K562 (cell line): Measurements from ENCODE around the gene COBLL1.

Experiments
- EZH2 ChIP-seq: IDR thresholded peaks from 2 replicates; pipeline ENCODE4 v1.6.1; 2012; ENCODE audit warnings: low read depth, mild to moderate bottlenecking, inconsistent platforms, low read length, borderline replicate concordance
- GABPA ChIP-seq: fragments of 200-800 bp; sonication (Bioruptor generic); conservative IDR thresholded peaks from 2 replicates; pipeline ENCODE4 v1.6.1; 2016; ENCODE audit warnings: low read depth, missing genetic modification characterization, missing compliant biosample characterization
- MIER1 ChIP-seq: fragments of 450-650 bp; IDR thresholded peaks from 2 replicates; pipeline ENCODE4 v1.6.1; 2016; ENCODE audit warnings: antibody characterized with exemption, mild to moderate bottlenecking, low read depth
- NFXL1 ChIP-seq: fragments of 450-650 bp; formaldehyde crosslinking; IDR thresholded peaks from 2 replicates; pipeline ENCODE4 v1.4.0; 2021; ENCODE audit warnings: mild to moderate bottlenecking
- SAP30 ChIP-seq: fragments of 200-600 bp; sonication (generic); IDR thresholded peaks from 2 replicates; pipeline ENCODE4 v1.6.1; 2012; ENCODE audit warnings: borderline replicate concordance, low read depth, mild to moderate bottlenecking, moderate library complexity, low read length, control low read depth, inconsistent platforms; ENCODE audit not compliant: insufficient read depth, poor library complexity, severe bottlenecking
- ZBTB17 ChIP-seq: fragments of 450-650 bp; formaldehyde crosslinking; IDR thresholded peaks from 2 replicates; pipeline ENCODE4 v1.4.0; 2020; ENCODE audit warnings: mild to moderate bottlenecking
- ZNF124 ChIP-seq: sonication (generic); formaldehyde crosslinking; IDR thresholded peaks from 2 replicates; pipeline ENCODE4 v1.8.1; 2022; ENCODE audit warnings: missing genetic modification reagents
- TF ChIP-seq, protein P1 (sequence below): sonication (generic); formaldehyde crosslinking; IDR thresholded peaks from 2 replicates; pipeline ENCODE4 v1.8.1; 2023; ENCODE audit warnings: mild to moderate bottlenecking, missing genetic modification reagents
- TF ChIP-seq, protein P2 (sequence below), 3 experiments: IDR thresholded peaks in 2 of 3; conservative IDR thresholded peaks in 1 of 3; 2 replicates each; pipeline ENCODE4 v1.5.1; 2011 to 2012; ENCODE audit warnings: low read length in 3 of 3, mild to moderate bottlenecking in 3 of 3, control low read depth in 2 of 3, improper control_type of control experiment in 1 of 3, inconsistent platforms in 1 of 3, low read depth in 1 of 3, mixed read lengths in 1 of 3, moderate library complexity in 1 of 3; ENCODE audit not compliant: insufficient read depth in 2 of 3

GRCh38 chr2:164706522-164706921, 135.1 kb downstream of the COBLL1 start:
- TF ChIP-seq GABPA (tag), result no peak
- no peak for TF ChIP-seq NFXL1 (CRISPR knock-in tag)
- TF ChIP-seq, protein P1, sequence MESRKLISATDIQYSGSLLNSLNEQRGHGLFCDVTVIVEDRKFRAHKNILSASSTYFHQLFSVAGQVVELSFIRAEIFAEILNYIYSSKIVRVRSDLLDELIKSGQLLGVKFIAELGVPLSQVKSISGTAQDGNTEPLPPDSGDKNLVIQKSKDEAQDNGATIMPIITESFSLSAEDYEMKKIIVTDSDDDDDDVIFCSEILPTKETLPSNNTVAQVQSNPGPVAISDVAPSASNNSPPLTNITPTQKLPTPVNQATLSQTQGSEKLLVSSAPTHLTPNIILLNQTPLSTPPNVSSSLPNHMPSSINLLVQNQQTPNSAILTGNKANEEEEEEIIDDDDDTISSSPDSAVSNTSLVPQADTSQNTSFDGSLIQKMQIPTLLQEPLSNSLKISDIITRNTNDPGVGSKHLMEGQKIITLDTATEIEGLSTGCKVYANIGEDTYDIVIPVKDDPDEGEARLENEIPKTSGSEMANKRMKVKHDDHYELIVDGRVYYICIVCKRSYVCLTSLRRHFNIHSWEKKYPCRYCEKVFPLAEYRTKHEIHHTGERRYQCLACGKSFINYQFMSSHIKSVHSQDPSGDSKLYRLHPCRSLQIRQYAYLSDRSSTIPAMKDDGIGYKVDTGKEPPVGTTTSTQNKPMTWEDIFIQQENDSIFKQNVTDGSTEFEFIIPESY (CRISPR knock-in tag), result no peak
- TF ChIP-seq, protein P2, sequence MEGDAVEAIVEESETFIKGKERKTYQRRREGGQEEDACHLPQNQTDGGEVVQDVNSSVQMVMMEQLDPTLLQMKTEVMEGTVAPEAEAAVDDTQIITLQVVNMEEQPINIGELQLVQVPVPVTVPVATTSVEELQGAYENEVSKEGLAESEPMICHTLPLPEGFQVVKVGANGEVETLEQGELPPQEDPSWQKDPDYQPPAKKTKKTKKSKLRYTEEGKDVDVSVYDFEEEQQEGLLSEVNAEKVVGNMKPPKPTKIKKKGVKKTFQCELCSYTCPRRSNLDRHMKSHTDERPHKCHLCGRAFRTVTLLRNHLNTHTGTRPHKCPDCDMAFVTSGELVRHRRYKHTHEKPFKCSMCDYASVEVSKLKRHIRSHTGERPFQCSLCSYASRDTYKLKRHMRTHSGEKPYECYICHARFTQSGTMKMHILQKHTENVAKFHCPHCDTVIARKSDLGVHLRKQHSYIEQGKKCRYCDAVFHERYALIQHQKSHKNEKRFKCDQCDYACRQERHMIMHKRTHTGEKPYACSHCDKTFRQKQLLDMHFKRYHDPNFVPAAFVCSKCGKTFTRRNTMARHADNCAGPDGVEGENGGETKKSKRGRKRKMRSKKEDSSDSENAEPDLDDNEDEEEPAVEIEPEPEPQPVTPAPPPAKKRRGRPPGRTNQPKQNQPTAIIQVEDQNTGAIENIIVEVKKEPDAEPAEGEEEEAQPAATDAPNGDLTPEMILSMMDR (IDR thresholded peaks at IDR 0.05 in 2 of 3, conservative IDR thresholded peaks at IDR 0.05 in 1 of 3; ENCODE audit: insufficient read depth in 2 of 3, low read depth in 1 of 3, low read length in 3 of 3), result no peak
- no peak for TF ChIP-seq SAP30
- TF ChIP-seq MIER1, result no peak
- TF ChIP-seq ZNF124, result no peak
- no peak for TF ChIP-seq EZH2
- no peak for TF ChIP-seq ZBTB17
